GM18498 (cell line): ENCODE results near the gene LPO.

Experiments used
- ATAC-seq: cut with Tn5 transposase; IDR thresholded peaks from one replicate; pipeline ENCODE4 v1.9.1; 2021; ENCODE audit warnings: mild to moderate bottlenecking, moderate library complexity; ENCODE audit not compliant: unreplicated experiment

The LPO gene

DNA sequence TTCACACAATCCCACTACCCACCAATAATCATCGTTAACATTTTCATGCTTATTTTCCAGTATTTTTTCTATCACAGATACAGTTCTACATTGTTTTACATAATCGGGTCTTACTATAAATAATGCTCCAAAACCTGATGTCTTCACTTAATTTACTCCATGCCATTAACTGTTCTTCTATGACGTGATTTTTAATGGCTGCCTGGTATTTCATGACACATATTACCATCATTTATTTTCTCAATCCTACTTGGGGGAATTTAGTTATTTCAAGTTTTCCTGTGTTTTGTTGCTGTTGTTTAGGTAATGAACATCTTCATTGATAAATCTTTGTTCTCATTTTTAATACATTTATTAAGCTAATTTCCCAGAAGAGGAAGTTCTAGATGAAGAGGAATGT lies 14.7 kb downstream of the LPO start:
- ATAC-seq = no peak

- no peak for ATAC-seq
These were observed 16.4 kb downstream of the LPO start for GRCh38 chr17:58254803-58255202.

GRCh38 chr17:58262149-58262548 lies 23.8 kb downstream of the LPO start:
- no peak for ATAC-seq

- ATAC-seq = no peak
These were observed 25.4 kb downstream of the LPO start for GRCh38 chr17:58263773-58264172.

- ATAC-seq = no peak
These were observed 26.2 kb downstream of the LPO start for GRCh38 chr17:58264407-58265103.

DNA sequence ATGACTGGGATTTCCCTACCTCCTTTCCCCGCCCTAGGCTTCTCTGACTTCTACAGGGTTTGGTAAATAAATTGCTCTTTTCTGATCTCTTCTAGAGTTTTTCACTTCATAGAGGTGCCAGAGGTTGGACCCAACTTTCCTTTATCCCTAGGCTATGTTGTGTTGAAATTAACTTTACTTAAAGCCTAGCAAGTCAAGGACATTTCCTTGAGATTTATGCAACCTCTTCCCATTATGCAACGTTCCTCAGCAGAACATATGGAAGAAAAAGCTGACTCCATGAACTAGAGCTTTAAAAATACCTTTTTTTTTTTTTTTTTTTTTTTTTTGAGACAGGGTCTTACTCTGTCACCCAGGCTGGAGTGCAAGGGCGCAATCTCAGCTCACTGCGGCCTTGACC lies 26.9 kb downstream of the LPO start:
- ATAC-seq = no peak

DNA sequence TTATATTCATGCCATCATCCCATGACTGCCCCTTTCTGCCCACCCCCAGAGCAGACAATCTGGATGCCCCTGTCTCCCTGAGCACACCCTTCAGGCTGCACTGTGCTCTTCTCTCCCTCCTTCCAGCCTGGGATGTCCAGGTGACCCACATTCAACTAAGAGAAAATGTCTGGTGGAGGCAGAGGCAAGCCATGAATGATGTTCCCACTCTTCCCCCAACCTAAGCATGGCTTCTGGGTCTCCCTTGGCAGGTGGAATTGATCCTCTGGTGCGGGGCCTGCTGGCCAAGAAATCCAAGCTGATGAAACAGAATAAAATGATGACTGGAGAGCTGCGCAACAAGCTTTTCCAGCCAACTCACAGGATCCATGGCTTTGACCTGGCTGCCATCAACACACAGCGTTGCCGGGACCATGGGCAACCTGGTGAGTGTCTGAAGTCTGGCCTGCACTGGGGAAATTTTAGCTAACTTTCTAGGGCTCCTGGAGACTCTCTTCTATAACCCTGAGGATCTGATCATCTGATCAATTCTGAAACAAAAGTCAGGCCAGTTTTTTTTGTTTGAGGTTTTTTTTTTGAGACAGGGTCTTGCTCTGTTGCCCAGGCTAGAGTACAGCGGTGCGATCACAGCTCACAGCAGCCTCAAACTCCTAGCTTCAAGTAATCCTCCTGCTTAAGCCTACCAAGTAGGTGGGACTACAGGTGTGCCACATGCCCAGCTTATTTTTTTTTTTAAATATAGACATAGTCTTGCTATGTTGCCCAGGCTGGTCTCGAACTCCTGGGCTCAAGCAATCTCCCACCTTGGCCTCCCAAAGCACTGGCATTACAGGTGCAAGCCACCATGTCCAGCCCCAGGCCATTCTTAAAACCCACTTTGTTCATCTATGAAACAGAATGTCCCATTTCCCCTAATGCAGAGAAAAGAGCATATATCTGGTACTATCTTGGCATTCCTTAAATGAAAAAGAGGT lies 27.8 kb downstream of the LPO start:
- ATAC-seq = no peak

GRCh38 chr17:58267347-58268324 lies 29.3 kb downstream of the LPO start:
- ATAC-seq = no peak

- ATAC-seq = no peak
These were observed 29.9 kb downstream of the LPO start for GRCh38 chr17:58268326-58268725.

GRCh38 chr17:58268774-58269556 lies 30.6 kb downstream of the LPO start:
- no peak for ATAC-seq

DNA sequence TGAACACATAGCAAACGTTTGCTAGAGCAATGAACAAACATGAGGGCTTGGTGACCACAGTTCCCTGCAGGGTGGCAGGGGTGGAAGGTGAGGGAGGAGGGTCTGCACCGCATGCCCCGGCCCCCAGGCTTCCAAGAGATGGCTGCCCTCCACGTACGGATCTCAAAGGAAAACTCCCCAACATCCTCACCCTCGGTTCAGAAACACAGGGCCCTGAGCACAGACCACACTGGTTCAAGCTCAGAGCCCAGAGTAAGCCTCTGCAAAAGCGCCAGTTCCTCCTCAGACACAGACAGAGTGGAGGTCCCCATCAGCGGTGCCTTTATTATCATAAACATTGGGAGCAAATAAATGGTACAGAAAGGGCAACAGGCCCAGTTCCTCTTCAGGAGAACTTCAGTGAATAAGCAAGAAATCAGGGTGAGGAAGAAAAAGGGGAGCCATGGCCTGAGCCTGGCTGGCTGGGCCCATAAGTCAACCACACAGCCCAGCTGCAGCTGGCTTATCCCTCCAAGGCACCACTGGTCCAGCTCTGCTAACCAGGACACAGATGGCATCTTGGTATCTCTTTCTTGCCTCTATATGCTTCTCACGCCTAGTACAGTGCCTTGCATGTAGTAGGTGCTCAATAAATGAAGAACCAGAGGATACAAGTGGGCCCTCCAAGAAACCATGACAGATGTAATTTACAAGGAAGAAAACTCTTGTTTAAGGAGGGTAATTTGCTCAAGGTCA lies 31.3 kb downstream of the LPO start:
- no peak for ATAC-seq

GRCh38 chr17:58270476-58271215 lies 32.3 kb downstream of the LPO start:
- no peak for ATAC-seq

DNA sequence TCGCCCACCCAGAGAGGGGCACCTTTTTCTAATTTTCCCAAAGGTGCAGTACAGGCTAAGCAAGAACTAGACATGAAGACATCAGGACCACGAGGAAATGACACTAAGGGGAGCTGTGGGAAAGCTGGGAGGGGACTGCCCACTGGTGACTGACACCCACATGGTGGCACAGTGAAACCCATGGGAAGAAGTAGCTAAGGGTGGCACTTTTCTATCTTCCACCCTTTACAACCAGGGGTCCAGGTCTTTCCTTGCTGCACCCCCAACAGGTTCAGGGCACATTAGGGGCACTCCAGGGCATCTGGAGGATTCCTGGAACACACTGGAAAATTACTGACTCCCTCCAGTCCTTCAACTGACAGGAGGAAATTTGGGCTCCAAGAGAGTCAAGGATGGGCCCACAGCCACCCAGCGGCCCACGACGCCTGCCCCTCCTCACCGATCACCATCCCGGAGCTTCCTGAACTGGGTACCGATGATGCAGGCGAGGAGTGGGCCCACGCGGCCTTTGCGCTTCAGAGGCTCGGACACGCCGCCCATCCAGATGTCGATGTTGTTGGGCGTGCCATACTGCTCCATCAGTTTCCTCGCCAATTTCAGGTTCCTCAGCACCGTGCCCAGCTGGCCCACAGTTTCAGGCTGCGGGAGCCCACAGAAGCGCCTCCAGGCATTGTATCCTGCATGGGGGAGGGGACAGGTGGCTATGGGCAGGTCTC lies 33.0 kb downstream of the LPO start:
- no peak for ATAC-seq

GRCh38 chr17:58272367-58273280 lies 34.2 kb downstream of the LPO start:
- no peak for ATAC-seq

DNA sequence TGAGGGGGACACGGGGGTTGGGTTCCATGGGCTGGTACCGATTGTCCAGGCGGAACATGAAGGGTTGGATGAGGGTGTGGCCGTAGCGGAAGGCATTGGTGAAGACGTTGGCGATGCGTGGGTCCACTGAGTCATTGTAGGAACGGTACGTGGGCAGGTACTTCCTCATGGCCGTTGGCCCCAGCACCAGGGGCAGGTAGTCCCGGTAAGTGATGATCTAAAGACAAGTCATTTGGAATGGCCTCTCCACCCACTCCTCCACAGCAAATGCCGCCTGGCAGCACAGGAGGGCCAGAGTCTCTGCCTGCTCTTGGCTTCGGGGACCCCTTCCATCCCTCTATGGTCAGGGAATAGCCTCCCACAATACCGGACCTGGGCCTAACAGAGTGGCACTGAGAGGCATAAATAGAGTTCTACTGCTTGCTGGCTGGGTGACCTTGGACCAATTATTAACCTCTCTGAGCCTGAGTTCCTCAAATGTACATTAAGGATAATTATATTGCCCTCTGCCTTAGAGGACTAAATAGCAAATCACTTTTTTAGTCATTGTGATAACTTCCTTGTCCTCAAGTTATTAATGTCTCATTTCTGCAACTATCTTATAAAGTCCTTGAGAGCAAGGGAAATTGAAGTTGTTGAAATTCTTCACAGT lies 35.2 kb downstream of the LPO start:
- no peak for ATAC-seq

DNA sequence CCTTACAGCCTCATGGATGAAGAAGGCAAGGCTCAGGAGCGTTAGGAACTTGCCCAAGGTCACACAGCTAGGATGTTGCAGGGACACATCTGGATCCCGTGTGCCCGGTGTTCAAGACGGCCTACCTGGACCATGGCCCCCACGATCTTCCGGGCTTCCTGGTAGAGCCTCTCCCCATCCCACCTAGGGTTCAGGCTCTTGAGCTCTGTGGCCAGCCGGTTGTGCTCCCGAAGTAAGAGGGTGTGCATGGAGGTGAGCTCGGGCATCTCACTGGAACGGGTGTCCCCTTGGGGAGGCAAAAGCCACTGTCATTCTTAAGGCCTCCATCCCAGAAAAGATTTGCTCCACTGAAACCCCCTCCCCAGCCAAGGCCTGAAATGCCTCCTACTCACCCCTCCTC lies 37.0 kb downstream of the LPO start:
- no peak for ATAC-seq

DNA sequence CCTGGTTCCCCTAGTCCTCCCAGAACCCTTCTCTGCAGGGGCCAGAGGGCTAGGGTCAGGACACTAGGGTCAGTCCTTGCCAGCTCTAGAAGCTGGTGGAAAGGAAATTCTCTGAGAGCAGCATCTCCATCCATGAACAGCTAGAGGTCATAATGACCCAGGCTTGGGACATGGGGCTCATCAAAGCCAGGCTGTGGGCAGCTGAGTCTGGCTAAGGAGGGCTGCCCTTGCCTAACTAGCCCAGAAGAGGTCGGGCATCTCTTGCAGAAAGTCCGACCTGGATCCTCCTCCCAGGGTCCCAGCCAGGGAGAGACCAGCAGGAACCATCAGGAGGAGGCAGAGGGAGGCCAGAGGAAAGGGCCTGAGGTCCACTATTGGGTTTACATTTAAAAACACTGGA lies 38.0 kb downstream of the LPO start:
- no peak for ATAC-seq
